HG03135 (cell line): ENCODE data around the gene TMEM18.

Source experiments
- ATAC-seq: cut with Tn5 transposase; IDR thresholded peaks from one replicate; pipeline ENCODE4 v1.9.1; 2021; ENCODE audit warnings: mild to moderate bottlenecking, moderate library complexity; ENCODE audit not compliant: unreplicated experiment

TMEM18 gene

GRCh38 chr2:653645-654425 lies 23.4 kb downstream of the TMEM18 start:
- no peak for ATAC-seq

GRCh38 chr2:652881-653480 lies 24.2 kb downstream of the TMEM18 start:
- ATAC-seq = no peak

GRCh38 chr2:651951-652373 lies 25.2 kb downstream of the TMEM18 start:
- no peak for ATAC-seq

- ATAC-seq = no peak
These were observed 26.6 kb downstream of the TMEM18 start for GRCh38 chr2:650343-651310.

GRCh38 chr2:649426-650342 lies 27.5 kb downstream of the TMEM18 start:
- no peak for ATAC-seq

- no peak for ATAC-seq
These were observed 28.5 kb downstream of the TMEM18 start for GRCh38 chr2:648476-649424.

- ATAC-seq = no peak
These were observed 29.4 kb downstream of the TMEM18 start for GRCh38 chr2:647691-648231.

GRCh38 chr2:647003-647560 lies 30.1 kb downstream of the TMEM18 start:
- ATAC-seq = no peak

- no peak for ATAC-seq
These were observed 32.3 kb downstream of the TMEM18 start for GRCh38 chr2:644871-645270.

- no peak for ATAC-seq
These were observed 33.4 kb downstream of the TMEM18 start for GRCh38 chr2:643761-644160.

GRCh38 chr2:643334-643733 lies 33.9 kb downstream of the TMEM18 start:
- ATAC-seq = no peak

GRCh38 chr2:641872-642815 lies 35.1 kb downstream of the TMEM18 start:
- ATAC-seq = no peak

GRCh38 chr2:641164-641871 lies 35.9 kb downstream of the TMEM18 start:
- no peak for ATAC-seq

- ATAC-seq = no peak
These were observed 37.5 kb downstream of the TMEM18 start for GRCh38 chr2:639703-640102.

GRCh38 chr2:637804-638203 lies 39.4 kb downstream of the TMEM18 start:
- ATAC-seq = no peak

GRCh38 chr2:637406-637776 lies 39.8 kb downstream of the TMEM18 start:
- ATAC-seq = no peak
